Smooth muscle cell of the brain vasculature (primary cell): ENCODE measurements around the gene COX8C.
"Not testable (repeated sequence)": the region's sequence is repeated elsewhere in the genome, so short reads cannot be mapped to it uniquely, and the experiment has no call there.

Source experiments
- DNase-seq: peaks from one replicate; pipeline ENCODE4 v3.0.0-alpha.2; 2012; ENCODE audit warnings: low read depth, low spot score

COX8C gene

DNA sequence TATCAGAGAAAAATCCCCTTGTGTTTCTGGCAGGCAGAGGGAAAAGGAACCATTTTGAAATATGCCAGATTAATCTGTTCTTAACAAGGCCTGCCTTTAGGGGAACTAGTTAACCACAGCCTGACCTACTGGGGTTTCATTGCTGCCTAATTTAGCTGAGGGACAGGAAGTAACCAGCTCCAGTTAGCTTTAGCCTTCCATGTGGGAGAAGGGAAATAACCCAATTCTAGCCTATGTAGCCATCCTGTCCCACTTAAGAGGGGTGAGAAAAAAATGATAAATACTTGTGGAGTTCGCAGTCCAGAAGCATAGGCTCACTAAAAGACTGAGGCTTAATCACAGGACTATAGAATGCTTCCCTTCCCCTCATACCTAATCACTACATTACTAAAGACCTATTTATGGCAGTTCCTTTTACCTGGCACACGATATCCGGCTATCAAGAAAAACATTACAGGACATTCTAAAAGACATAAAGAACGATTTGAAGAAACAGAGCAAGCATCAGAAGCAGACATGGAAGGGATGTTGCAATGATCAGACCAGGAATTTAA, 22.8 kb downstream of the COX8C start:
- no peak for DNase-seq

DNA sequence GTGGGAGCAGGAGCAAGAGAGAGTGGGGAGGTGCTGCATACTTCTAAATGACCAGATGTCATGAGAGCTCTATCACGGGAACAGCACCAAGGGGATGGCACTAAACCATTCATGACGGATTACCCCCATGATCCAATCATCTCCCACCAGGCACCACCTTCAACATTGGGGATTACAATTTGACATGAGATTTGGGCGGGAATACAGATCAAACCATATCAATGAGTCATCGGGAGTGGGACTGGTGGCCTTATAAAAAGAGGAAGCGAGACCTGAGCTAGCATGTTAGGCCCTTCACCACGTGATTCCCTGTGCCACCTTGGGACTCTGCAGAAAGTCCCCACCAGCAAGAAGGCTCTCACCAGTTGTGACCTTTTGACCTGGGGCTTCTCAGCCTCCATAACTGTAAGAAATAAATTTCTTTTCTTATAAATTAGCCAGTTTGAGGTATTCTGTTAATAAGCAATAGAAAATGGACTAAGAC, 28.7 kb downstream of the COX8C start:
- no peak for DNase-seq

DNA sequence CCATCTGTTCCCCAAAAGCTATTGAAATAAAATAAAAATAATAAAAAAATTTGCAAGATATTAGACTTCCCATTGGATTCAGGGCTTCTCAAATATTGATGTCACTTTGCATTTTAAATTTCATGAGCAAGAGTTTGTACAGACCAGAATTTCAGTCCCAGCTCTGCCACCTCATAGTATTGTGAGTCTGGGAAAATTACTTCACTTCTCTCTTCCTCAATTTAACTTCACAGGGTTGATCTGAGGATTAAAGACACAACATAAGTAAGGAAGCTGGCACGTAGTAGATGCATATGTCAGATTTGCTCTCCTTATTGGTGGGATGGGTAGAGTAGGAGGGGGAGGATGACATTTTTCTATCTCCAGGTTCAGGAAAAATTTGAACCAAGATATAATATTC, 32.8 kb downstream of the COX8C start:
- DNase-seq: no peak

DNA sequence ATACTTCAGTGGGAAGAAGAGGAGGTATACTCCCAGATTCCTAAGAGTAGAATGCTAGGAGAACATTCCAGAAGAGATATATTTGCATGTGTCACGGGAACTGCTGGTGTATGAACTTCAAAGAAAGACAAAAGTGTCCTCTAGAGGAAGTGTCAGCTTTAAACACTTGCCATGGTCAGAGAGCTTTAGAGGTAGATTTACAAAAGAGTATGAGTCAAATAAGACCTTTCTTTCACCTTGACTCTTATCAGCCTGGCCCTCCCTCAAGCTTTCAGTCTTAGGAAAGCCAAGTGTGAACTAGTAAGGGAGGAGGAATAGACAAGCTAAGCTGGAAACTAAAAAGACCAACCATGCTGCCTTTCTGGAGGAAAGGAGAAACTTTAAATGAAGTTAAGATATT, 34.7 kb downstream of the COX8C start:
- DNase-seq: no peak

- not testable (repeated sequence) for DNase-seq
Measured at GRCh38 chr14:93384256-93384655, 37.3 kb downstream of the COX8C start.

DNA sequence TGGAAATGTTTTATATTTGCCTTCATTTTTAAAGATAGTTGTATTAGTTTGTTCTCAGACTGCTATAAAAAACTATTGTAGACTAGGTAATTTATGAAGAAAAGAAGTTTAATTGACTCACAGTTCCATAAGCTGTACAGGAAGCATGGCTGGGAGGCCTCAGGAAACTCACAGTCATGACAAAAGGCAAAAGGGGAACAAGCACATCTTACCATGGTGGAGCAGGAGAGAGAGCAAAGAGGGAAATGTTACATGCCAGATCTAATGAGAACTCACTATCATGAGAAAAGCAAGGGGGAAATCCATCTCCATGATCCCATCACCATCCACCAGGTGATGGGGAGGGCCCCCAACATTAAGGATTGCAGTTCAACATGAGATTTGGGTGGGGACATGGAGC, 48.2 kb downstream of the COX8C start:
- DNase-seq: no peak

DNA sequence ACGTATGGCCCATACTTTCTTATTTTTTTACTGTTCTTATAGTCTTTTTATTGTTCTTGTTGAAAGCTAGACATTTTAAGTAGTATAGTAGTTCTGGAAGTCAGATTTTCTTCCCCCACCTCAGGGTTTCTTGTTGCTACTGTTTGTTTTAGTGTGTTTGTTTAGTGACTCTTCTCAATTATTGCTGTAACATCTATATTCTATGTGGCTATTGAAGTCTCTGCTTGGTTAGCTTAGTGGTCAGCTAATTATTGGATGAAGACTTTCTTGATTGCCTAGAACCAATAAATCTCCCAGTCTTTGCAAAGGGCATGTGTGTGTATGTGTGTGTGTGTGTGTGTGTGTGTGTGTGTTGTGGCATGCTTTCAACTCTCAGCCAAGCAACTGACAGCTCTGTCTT, 49.5 kb downstream of the COX8C start:
- DNase-seq: no peak
